K562 (cell line): ENCODE data around the gene ASIC3. TPM values are rescaled to one million over a fixed set of nuclear protein-coding genes. Genes with fewer than 3 reads are reported as not detected.

Experiments
- CHD1 ChIP-seq: fragments of 200-600 bp; sonication (generic); IDR thresholded peaks from one replicate; pipeline ENCODE4 v1.6.1; 2012; ENCODE audit warnings: mild to moderate bottlenecking, moderate library complexity, low read length, inconsistent platforms
- CHD4 ChIP-seq: fragments of 200-600 bp; sonication (generic); IDR thresholded peaks from 3 replicates; pipeline ENCODE4 v1.6.1; 2012; ENCODE audit warnings: low read depth, mild to moderate bottlenecking, mixed read lengths, low read length, inconsistent platforms; ENCODE audit not compliant: insufficient read depth, insufficient replicate concordance, poor library complexity, severe bottlenecking
- CREM ChIP-seq: IDR thresholded peaks from 2 replicates; pipeline ENCODE4 v1.6.1; 2014; ENCODE audit warnings: antibody characterized with exemption, low read depth
- HOXB6 ChIP-seq: fragments of 250-450 bp; sonication (Bioruptor Pico); IDR thresholded peaks from 2 replicates; pipeline ENCODE4 v1.5.1; 2022; ENCODE audit warnings: mild to moderate bottlenecking, borderline replicate concordance
- KDM5B ChIP-seq: fragments of 200-600 bp; sonication (generic); IDR thresholded peaks from 2 replicates; pipeline ENCODE4 v1.6.1; 2012; ENCODE audit warnings: low read depth, mild to moderate bottlenecking, moderate library complexity, low read length, control low read depth, inconsistent platforms; ENCODE audit not compliant: insufficient replicate concordance
- KLF16 ChIP-seq: IDR thresholded peaks from 2 replicates; pipeline ENCODE4 v1.6.1; 2016; ENCODE audit warnings: antibody characterized with exemption
- L3MBTL2 ChIP-seq: fragments of 450-650 bp; IDR thresholded peaks from 2 replicates; pipeline ENCODE4 v1.6.1; 2016; ENCODE audit warnings: mild to moderate bottlenecking, moderate library complexity
- NCOA6 ChIP-seq: fragments of 450-650 bp; IDR thresholded peaks from 2 replicates; pipeline ENCODE4 v1.6.1; 2017; ENCODE audit warnings: mild to moderate bottlenecking
- NFE2L1 ChIP-seq: fragments of 450-650 bp; IDR thresholded peaks from 2 replicates; pipeline ENCODE4 v1.6.1; 2016; ENCODE audit warnings: missing genetic modification characterization, low read depth, mild to moderate bottlenecking, missing compliant biosample characterization, moderate library complexity, borderline replicate concordance
- NR1H2 ChIP-seq: sonication (generic); formaldehyde crosslinking; IDR thresholded peaks from 2 replicates; pipeline ENCODE4 v1.4.0; 2020; ENCODE audit warnings: mild to moderate bottlenecking, missing genetic modification reagents
- SPI1 ChIP-seq: IDR thresholded peaks from 2 replicates; pipeline ENCODE4 v1.6.1; 2011; ENCODE audit warnings: low read depth, low read length, control low read depth, borderline replicate concordance
- ZBTB7A ChIP-seq: IDR thresholded peaks from 2 replicates; pipeline ENCODE4 v1.6.1; 2011; ENCODE audit warnings: low read depth, mild to moderate bottlenecking, low read length, moderate library complexity, borderline replicate concordance; ENCODE audit not compliant: control insufficient read depth
- ZNF561 ChIP-seq: fragments of 450-650 bp; formaldehyde crosslinking; conservative IDR thresholded peaks from 2 replicates; pipeline ENCODE4 v1.4.0; 2020; ENCODE audit warnings: mild to moderate bottlenecking, moderate library complexity
- ZNF780A ChIP-seq: fragments of 250-450 bp; sonication (Bioruptor Pico); IDR thresholded peaks from 2 replicates; pipeline ENCODE4 v1.5.0; 2021; ENCODE audit warnings: mild to moderate bottlenecking
- polyA plus RNA-seq, 8 experiments: library from polyadenylated mRNA; depleted of rRNA in 4 of 8; stranded (reverse) in 5 of 8; unstranded in 3 of 8; fragments of >200 nt; fragmentation: Nextera tagmentation in 2 of 8; fragmentation: Illumina TruSeq in 1 of 8; extraction: Ambion mirVana in 2 of 8; extraction: Trizol in 1 of 8; gene quantifications; 2 replicates each; pipeline versions ENCODE4 v1.2.1 to v1.2.3, GENCODE V29; 2011 to 2014; ENCODE audit warnings: inconsistent platforms in 1 of 8, missing spikeins in 1 of 8
- total RNA-seq, 7 experiments: library from RNA; depleted of rRNA in 6 of 7; stranded (reverse); fragments of >200 nt in 6 of 7; fragmentation: Illumina TruSeq in 2 of 7; extraction: Trizol in 2 of 7; gene quantifications; 2 replicates each; pipeline versions ENCODE4 v1.2.1 to v1.2.3, GENCODE V29; 2011 to 2021; ENCODE audit warnings: low replicate concordance in 1 of 7
- TF ChIP-seq, protein P1 (sequence below): fragments of 450-650 bp; IDR thresholded peaks from 2 replicates; pipeline ENCODE4 v1.6.1; 2016; ENCODE audit warnings: mild to moderate bottlenecking
- TF ChIP-seq, protein P2 (sequence below), 2 experiments: fragments of 450-650 bp; formaldehyde crosslinking in 1 of 2; IDR thresholded peaks; 2 replicates each; pipeline versions ENCODE4 v1.4.0 to v1.6.1; 2014 to 2020; ENCODE audit warnings: mild to moderate bottlenecking in 2 of 2, borderline replicate concordance in 1 of 2, low read depth in 1 of 2

The ASIC3 gene
- total and polyA plus RNA-seq, 9 of the 15 experiments (the other 6 are each of a cell fraction or from before 2014, with no cell fraction given): 0.11 to 5.0 (median 0.87) TPM

DNA sequence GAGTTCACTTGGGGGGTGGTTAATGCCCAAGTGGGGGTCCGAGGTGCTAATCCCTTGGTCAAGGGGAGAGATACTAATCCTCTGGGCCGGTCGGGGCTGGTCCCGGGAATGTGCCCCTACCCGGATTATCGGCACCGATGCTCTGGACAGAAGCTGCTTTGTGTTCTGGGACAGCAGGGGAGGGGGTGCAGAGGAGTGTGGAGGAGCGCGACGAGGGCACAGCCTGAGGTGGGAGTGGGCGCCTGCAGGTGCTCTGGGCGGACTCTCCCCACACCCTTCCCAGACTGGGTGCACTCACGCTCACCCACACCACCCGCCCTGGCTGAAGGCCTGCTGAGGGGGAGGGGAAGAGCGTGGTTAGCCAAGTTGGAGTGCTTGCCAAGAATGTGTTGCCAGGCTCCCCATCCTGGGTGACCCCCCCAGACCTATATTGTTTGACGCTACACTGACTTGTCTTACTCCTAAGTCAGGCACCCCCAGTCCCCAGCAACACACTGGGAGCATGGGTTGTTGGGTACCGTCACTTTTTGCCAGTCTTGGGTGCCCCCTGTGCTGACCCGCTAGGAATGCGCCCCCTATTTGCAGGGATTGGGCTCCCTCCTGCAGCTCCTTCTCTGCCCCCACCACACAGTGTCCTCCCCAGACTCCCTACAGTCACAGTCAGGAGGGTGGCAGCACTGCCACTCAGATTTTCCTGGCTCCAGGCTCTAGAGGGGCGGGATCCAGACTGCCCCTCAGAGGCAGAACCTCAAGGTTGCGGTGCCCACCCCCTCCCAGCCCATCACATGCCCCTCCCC lies 12.3 kb downstream of the ASIC3 start (continued):
- TF ChIP-seq, protein P1, sequence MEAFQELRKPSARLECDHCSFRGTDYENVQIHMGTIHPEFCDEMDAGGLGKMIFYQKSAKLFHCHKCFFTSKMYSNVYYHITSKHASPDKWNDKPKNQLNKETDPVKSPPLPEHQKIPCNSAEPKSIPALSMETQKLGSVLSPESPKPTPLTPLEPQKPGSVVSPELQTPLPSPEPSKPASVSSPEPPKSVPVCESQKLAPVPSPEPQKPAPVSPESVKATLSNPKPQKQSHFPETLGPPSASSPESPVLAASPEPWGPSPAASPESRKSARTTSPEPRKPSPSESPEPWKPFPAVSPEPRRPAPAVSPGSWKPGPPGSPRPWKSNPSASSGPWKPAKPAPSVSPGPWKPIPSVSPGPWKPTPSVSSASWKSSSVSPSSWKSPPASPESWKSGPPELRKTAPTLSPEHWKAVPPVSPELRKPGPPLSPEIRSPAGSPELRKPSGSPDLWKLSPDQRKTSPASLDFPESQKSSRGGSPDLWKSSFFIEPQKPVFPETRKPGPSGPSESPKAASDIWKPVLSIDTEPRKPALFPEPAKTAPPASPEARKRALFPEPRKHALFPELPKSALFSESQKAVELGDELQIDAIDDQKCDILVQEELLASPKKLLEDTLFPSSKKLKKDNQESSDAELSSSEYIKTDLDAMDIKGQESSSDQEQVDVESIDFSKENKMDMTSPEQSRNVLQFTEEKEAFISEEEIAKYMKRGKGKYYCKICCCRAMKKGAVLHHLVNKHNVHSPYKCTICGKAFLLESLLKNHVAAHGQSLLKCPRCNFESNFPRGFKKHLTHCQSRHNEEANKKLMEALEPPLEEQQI: no peak
- TF ChIP-seq ZNF780A (CRISPR knock-in tag) (no peak), NFE2L1 (no peak), KDM5B (peak; percentile 37), CREM (0 out of 2 replicates have a peak, but pooled peaks have one; percentile 4), NCOA6 (no peak), ZNF561 (CRISPR knock-in tag) (no peak), NR1H2 (peak; percentile 35; the same call in 1 of the 2 replicates), KLF16 (no peak), SPI1 (0 out of 2 replicates have a peak, but pooled peaks have one; percentile 16), CHD1 (peak; percentile 60), L3MBTL2 (0 out of 2 replicates have a peak, but pooled peaks have one; percentile 4), HOXB6 (CRISPR knock-in tag) (0 out of 2 replicates have a peak, but pooled peaks have one; percentile 35), CHD4 (peak; percentile 42), ZBTB7A (peak; percentile 2; the same call in 1 of the 2 replicates)
- TF ChIP-seq, protein P2, sequence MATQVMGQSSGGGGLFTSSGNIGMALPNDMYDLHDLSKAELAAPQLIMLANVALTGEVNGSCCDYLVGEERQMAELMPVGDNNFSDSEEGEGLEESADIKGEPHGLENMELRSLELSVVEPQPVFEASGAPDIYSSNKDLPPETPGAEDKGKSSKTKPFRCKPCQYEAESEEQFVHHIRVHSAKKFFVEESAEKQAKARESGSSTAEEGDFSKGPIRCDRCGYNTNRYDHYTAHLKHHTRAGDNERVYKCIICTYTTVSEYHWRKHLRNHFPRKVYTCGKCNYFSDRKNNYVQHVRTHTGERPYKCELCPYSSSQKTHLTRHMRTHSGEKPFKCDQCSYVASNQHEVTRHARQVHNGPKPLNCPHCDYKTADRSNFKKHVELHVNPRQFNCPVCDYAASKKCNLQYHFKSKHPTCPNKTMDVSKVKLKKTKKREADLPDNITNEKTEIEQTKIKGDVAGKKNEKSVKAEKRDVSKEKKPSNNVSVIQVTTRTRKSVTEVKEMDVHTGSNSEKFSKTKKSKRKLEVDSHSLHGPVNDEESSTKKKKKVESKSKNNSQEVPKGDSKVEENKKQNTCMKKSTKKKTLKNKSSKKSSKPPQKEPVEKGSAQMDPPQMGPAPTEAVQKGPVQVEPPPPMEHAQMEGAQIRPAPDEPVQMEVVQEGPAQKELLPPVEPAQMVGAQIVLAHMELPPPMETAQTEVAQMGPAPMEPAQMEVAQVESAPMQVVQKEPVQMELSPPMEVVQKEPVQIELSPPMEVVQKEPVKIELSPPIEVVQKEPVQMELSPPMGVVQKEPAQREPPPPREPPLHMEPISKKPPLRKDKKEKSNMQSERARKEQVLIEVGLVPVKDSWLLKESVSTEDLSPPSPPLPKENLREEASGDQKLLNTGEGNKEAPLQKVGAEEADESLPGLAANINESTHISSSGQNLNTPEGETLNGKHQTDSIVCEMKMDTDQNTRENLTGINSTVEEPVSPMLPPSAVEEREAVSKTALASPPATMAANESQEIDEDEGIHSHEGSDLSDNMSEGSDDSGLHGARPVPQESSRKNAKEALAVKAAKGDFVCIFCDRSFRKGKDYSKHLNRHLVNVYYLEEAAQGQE (IDR thresholded peaks at IDR 0.05; ENCODE audit: borderline replicate concordance): 0 out of 2 replicates have a peak, but pooled peaks have one; percentile 18
- TF ChIP-seq, protein P2 (CRISPR knock-in tag; IDR thresholded peaks at IDR 0.05; ENCODE audit: low read depth): no peak
